Superior temporal gyrus (tissue), 1 donor: Measurements from ENCODE around the gene PRAME.
"Not testable (repeated sequence)": the region's sequence is repeated elsewhere in the genome, so short reads cannot be mapped to it uniquely, and the experiment has no call there.

Source experiments
- DNase-seq: peaks from one replicate; pipeline ENCODE4 v3.0.0-alpha.2; 2016; ENCODE audit errors: extremely low spot score

PRAME gene

GRCh38 chr22:22521631-22522030 lies 37.4 kb downstream of the PRAME start:
- no peak for DNase-seq

GRCh38 chr22:22520667-22521602 lies 38.1 kb downstream of the PRAME start:
- no peak for DNase-seq

GRCh38 chr22:22520020-22520656 lies 38.9 kb downstream of the PRAME start, which contains the start of gene ZNF280A:
Gene ZNF280A (minus strand): TSS chr22:22520270. CDS start chr22:22515630, 4,640 bp downstream.
- no peak for DNase-seq

GRCh38 chr22:22519591-22519990 lies 39.5 kb downstream of the PRAME start:
- no peak for DNase-seq

GRCh38 chr22:22516992-22517391 lies 42.1 kb downstream of the PRAME start:
- no peak for DNase-seq

GRCh38 chr22:22515890-22516289 lies 43.2 kb downstream of the PRAME start:
- DNase-seq, result no peak

- not testable (repeated sequence) for DNase-seq
Measured at GRCh38 chr22:22514431-22514830, 44.6 kb downstream of the PRAME start.

GRCh38 chr22:22513619-22514018 lies 45.4 kb downstream of the PRAME start:
- DNase-seq, result no peak

- no peak for DNase-seq
Measured at GRCh38 chr22:22512951-22513350, 46.1 kb downstream of the PRAME start.

- not testable (repeated sequence) for DNase-seq
Measured at GRCh38 chr22:22510833-22511232, 48.2 kb downstream of the PRAME start.

GRCh38 chr22:22509912-22510311 lies 49.2 kb downstream of the PRAME start:
- not testable (repeated sequence) for DNase-seq

- DNase-seq, result peak; percentile 70
Measured at GRCh38 chr22:22508274-22509176, 50.5 kb downstream of the PRAME start, which contains the start of gene ZNF280B. Gene ZNF280B (minus strand): TSS chr22:22508742. CDS start chr22:22489398, 19,344 bp downstream.

- DNase-seq, result no peak
Measured at GRCh38 chr22:22507743-22508273, 51.3 kb downstream of the PRAME start.

- no peak for DNase-seq
Measured at GRCh38 chr22:22506736-22507135, 52.3 kb downstream of the PRAME start.

GRCh38 chr22:22498267-22498666 lies 60.8 kb downstream of the PRAME start:
- DNase-seq, result no peak
